Sciatic nerve (tissue), 2 donors: ENCODE results near the gene PTPRN2. TPM values are rescaled to one million over a fixed set of nuclear protein-coding genes. Genes with fewer than 3 reads are reported as not detected.

ENCODE experiments used
- ATAC-seq: fragments of 200-7000 bp; cut with Tn5 transposase; one replicate; pipeline ENCODE4 v1.9.1; 2020; ENCODE audit warnings: mild to moderate bottlenecking, moderate library complexity
- DNase-seq: peaks from one replicate; pipeline ENCODE4 v3.0.0-alpha.2; 2020; ENCODE audit warnings: low spot score
- intact Hi-C: fragments of 100-400 bp; cut with DNase I; formaldehyde crosslinking; loops from one replicate; pipeline ENCODE4 v1.14.2; 2022
- total RNA-seq: library from RNA; stranded (reverse); fragmentation: NEBNext Ultra II Directional; extraction: Animal tissue kit (Norgen Biotek cat#: 25700); gene quantifications from one replicate; pipeline ENCODE4 v1.2.1, GENCODE V29; 2021
- donor health status: DM: no; HTN: no; CAD: no.
- donor health status: DM: no; HTN: no; CAD: no.

Gene PTPRN2
- total RNA-seq, 1 donor from 2014 or later, result 12.7 TPM

- no peak for DNase-seq
- ATAC-seq, result no peak
- intact Hi-C loops, result no loop called here
Observed at GRCh38 chr7:158502068-158502750, 85.4 kb downstream of the PTPRN2 start.

GRCh38 chr7:158501393-158502067, 86.1 kb downstream of the PTPRN2 start:
- intact Hi-C loops, result no loop called here
- DNase-seq, result no peak
- no peak for ATAC-seq

- intact Hi-C loops, result no loop called here
- DNase-seq (no peak), ATAC-seq (peak; percentile 38)
Observed at GRCh38 chr7:158500651-158501052, 87.0 kb downstream of the PTPRN2 start.

GRCh38 chr7:158499082-158499455, 88.6 kb downstream of the PTPRN2 start:
- ATAC-seq (no peak), DNase-seq (no peak)
- intact Hi-C loops, result no loop called here

GRCh38 chr7:158498443-158499081, 89.1 kb downstream of the PTPRN2 start:
- intact Hi-C loops, result no loop called here
- ATAC-seq, result no peak
- DNase-seq, result no peak

GRCh38 chr7:158497627-158498026, 90.0 kb downstream of the PTPRN2 start:
- intact Hi-C loops, result no loop called here
- ATAC-seq (no peak), DNase-seq (no peak)

- ATAC-seq (no peak), DNase-seq (no peak)
- intact Hi-C loops, result no loop called here
Observed at GRCh38 chr7:158495786-158496185, 91.8 kb downstream of the PTPRN2 start.

- ATAC-seq (no peak), DNase-seq (no peak)
- intact Hi-C loops, result no loop called here
Observed at GRCh38 chr7:158495216-158495615, 92.4 kb downstream of the PTPRN2 start.

GRCh38 chr7:158494643-158495042, 93.0 kb downstream of the PTPRN2 start:
- no peak for ATAC-seq

GRCh38 chr7:158494162-158494586, 93.4 kb downstream of the PTPRN2 start:
- intact Hi-C loops, result no loop called here
- ATAC-seq (no peak), DNase-seq (no peak)

More at GRCh38 chr7:158494643-158495042, 93.0 kb downstream of the PTPRN2 start:
- no peak for DNase-seq
- intact Hi-C loops, result no loop called here

- intact Hi-C loops, result no loop called here
- ATAC-seq (no peak), DNase-seq (no peak)
Observed at GRCh38 chr7:158492367-158492764, 95.3 kb downstream of the PTPRN2 start.

GRCh38 chr7:158491094-158491493, 96.5 kb downstream of the PTPRN2 start:
- DNase-seq, result no peak
- intact Hi-C loops, result no loop called here
- no peak for ATAC-seq

GRCh38 chr7:158490171-158490782, 97.3 kb downstream of the PTPRN2 start:
- intact Hi-C loops, result no loop called here
- DNase-seq (no peak), ATAC-seq (no peak)

GRCh38 chr7:158489462-158490155, 98.0 kb downstream of the PTPRN2 start:
- no peak for ATAC-seq
- no peak for DNase-seq
- intact Hi-C loops, result no loop called here

GRCh38 chr7:158488181-158488971, 99.2 kb downstream of the PTPRN2 start:
- intact Hi-C loops, result no loop called here
- peak; percentile 10 for ATAC-seq
- no peak for DNase-seq

- no peak for ATAC-seq
- DNase-seq, result no peak
- intact Hi-C loops, result no loop called here
Observed at GRCh38 chr7:158487631-158488151, 99.9 kb downstream of the PTPRN2 start.

- intact Hi-C loops, result no loop called here
- no peak for DNase-seq
- no peak for ATAC-seq
Observed at GRCh38 chr7:158486919-158487318, 100.7 kb downstream of the PTPRN2 start.

GRCh38 chr7:158484801-158485531, 102.7 kb downstream of the PTPRN2 start:
- DNase-seq (no peak), ATAC-seq (no peak)
- intact Hi-C loops, result no loop called here
